ENCODE data around the gene ZNF507.

- TF ChIP-seq POLR2A (IDR thresholded peaks at IDR 0.05): no peak
- no peak for TF ChIP-seq CTCF (IDR thresholded peaks at IDR 0.05)
These were observed 27.5 kb downstream of the ZNF507 start for GRCh38 chr19:32372726-32373517.

Data from ovary (tissue), 3 donors.